ENCODE data around the gene TRAF1. TPM values are rescaled to one million over a fixed set of nuclear protein-coding genes. Genes with fewer than 3 reads are reported as not detected.
"Not testable (repeated sequence)": the region's sequence is repeated elsewhere in the genome, so short reads cannot be mapped to it uniquely, and the experiment has no call there.

Gene TRAF1
- total RNA-seq, 1 experiment from 2014 or later, result 4.7 TPM

DNA sequence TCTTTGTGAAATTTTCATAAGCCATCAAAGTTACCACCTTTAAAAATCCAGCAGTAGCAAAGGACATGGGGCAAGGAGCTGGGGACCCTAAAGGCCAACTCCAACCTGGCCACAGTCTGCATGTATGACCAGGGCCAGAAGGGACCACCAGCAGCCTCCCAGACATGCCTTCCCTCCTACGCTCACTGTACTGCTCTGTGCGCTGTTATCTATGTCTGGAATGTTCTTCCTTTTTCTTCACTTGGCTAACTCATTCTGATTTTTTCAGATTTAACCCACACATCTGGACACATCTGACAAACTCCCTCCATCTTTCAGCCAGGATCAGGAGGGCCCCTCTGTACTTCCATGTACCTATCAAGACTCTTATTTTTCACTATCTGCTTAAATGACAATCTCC, 47.6 kb upstream of the TRAF1 start:
- ATAC-seq (no peak), DNase-seq (ENCODE audit: low read depth, low spot score) (no peak)
- in situ Hi-C loops (cut with HindIII; ENCODE audit: low pct_unique_long_range_greater_than_20kb, low sequenced_read_pairs), result no loop called here
- Histone ChIP-seq H3K4me3 (ENCODE audit: low read depth in 2 of 2, low read length in 2 of 2) (no peak overlapping the region), H3K9me3 (ENCODE audit: control insufficient read depth, insufficient read depth, low read depth, low read length) (no peaks in the 10 kb centered on the region), H3K27me3 (ENCODE audit: control insufficient read depth, insufficient read depth, low read length) (no peaks in the 10 kb centered on the region), H3K27ac (ENCODE audit: low read length) (no peak overlapping the region), H3K36me3 (ENCODE audit: control insufficient read depth, insufficient read depth, low read length) (no peaks in the 10 kb centered on the region), H3K4me1 (ENCODE audit: control insufficient read depth, insufficient read depth, low read length) (no peaks in the 10 kb centered on the region)
- TF ChIP-seq POLR2AphosphoS5 (IDR thresholded peaks at IDR 0.05; ENCODE audit: low read depth, low read length), result no peak
- TF ChIP-seq REST (IDR thresholded peaks at IDR 0.05; ENCODE audit: insufficient read depth in 1 of 2, low read depth in 2 of 2, low read length in 1 of 2), result no peak
- no peak for TF ChIP-seq SIN3A (IDR thresholded peaks at IDR 0.05; ENCODE audit: borderline replicate concordance, insufficient read depth, low read depth, low read length)
- TF ChIP-seq TCF7L2 (IDR thresholded peaks at IDR 0.05; ENCODE audit: low read depth, low read length), result no peak
- no peak for TF ChIP-seq CTCF (IDR thresholded peaks at IDR 0.05)
- no TSS peak for BruUV-seq (replicated peaks)
- CTCF ChIA-PET, result no interaction called here
- intact Hi-C loops (cut with micrococcal nuclease; ENCODE audit: unreplicated experiment), result no loop called here
- POLR2A ChIA-PET, result no interaction called here

GRCh38 chr9:120971938-120972337, 45.3 kb upstream of the TRAF1 start:
- no TSS peak for BruUV-seq (replicated peaks)
- H3K36me3 ChIP-seq (ENCODE audit: control insufficient read depth, insufficient read depth, low read length), result no peaks in the 10 kb centered on the region
- POLR2A ChIA-PET, result no interaction called here
- no peaks in the 10 kb centered on the region for H3K9me3 ChIP-seq (ENCODE audit: control insufficient read depth, insufficient read depth, low read depth, low read length)
- no peaks in the 10 kb centered on the region for H3K27me3 ChIP-seq (ENCODE audit: control insufficient read depth, insufficient read depth, low read length)
- in situ Hi-C loops (cut with HindIII; ENCODE audit: low pct_unique_long_range_greater_than_20kb, low sequenced_read_pairs) (no loop called here), intact Hi-C loops (cut with micrococcal nuclease; ENCODE audit: unreplicated experiment) (no loop called here)
- H3K4me1 ChIP-seq (ENCODE audit: control insufficient read depth, insufficient read depth, low read length), result no peaks in the 10 kb centered on the region
- no peak for DNase-seq (ENCODE audit: low read depth, low spot score)
- ATAC-seq, result no peak
- no peak overlapping the region for H3K27ac ChIP-seq (ENCODE audit: low read length)
- CTCF ChIA-PET, result no interaction called here
- TF ChIP-seq CTCF (IDR thresholded peaks at IDR 0.05) (no peak), POLR2AphosphoS5 (IDR thresholded peaks at IDR 0.05; ENCODE audit: low read depth, low read length) (no peak), TCF7L2 (IDR thresholded peaks at IDR 0.05; ENCODE audit: low read depth, low read length) (no peak), SIN3A (IDR thresholded peaks at IDR 0.05; ENCODE audit: borderline replicate concordance, insufficient read depth, low read depth, low read length) (no peak), REST (IDR thresholded peaks at IDR 0.05; ENCODE audit: insufficient read depth in 1 of 2, low read depth in 2 of 2, low read length in 1 of 2) (no peak)
- no peak overlapping the region for H3K4me3 ChIP-seq (ENCODE audit: low read depth in 2 of 2, low read length in 2 of 2)

- H3K9me3 ChIP-seq (ENCODE audit: control insufficient read depth, insufficient read depth, low read depth, low read length); H3K36me3 ChIP-seq (ENCODE audit: control insufficient read depth, insufficient read depth, low read length); H3K4me1 ChIP-seq (ENCODE audit: control insufficient read depth, insufficient read depth, low read length); BruUV-seq (replicated peaks); POLR2A ChIA-PET; in situ Hi-C loops (cut with HindIII; ENCODE audit: low pct_unique_long_range_greater_than_20kb, low sequenced_read_pairs); H3K27ac ChIP-seq (ENCODE audit: low read length); H3K4me3 ChIP-seq (ENCODE audit: low read depth in 2 of 2, low read length in 2 of 2); CTCF ChIA-PET; ATAC-seq; DNase-seq (ENCODE audit: low read depth, low spot score); intact Hi-C loops (cut with micrococcal nuclease; ENCODE audit: unreplicated experiment); H3K27me3 ChIP-seq (ENCODE audit: control insufficient read depth, insufficient read depth, low read length): not testable (repeated sequence)
Measured at GRCh38 chr9:120971471-120971870, 44.9 kb upstream of the TRAF1 start.

All from Panc1 (cell line).